Islet precursor cell (in vitro differentiated cells): ENCODE measurements around the gene CTNNBL1.
A peak's percentile ranks its signal among the peaks of the same experiment; 100 is the strongest.

Experiments
- DNase-seq: peaks from one replicate; pipeline ENCODE4 v3.0.0-alpha.2; 2018

CTNNBL1 gene

GRCh38 chr20:37882961-37883712, 189.3 kb downstream of the CTNNBL1 start:
- DNase-seq, result no peak

- no peak for DNase-seq
Observed at GRCh38 chr20:37885042-37885441, 191.2 kb downstream of the CTNNBL1 start.

- DNase-seq, result no peak
Observed at GRCh38 chr20:37885593-37886503, 192.0 kb downstream of the CTNNBL1 start.

- DNase-seq, result no peak
Observed at GRCh38 chr20:37886851-37887297, 193.0 kb downstream of the CTNNBL1 start.

- no peak for DNase-seq
Observed at GRCh38 chr20:37888641-37889040, 194.8 kb downstream of the CTNNBL1 start.

- DNase-seq, result no peak
Observed at GRCh38 chr20:37890108-37890507, 196.3 kb downstream of the CTNNBL1 start.

GRCh38 chr20:37890643-37891042, 196.8 kb downstream of the CTNNBL1 start:
- DNase-seq, result no peak

GRCh38 chr20:37892001-37892400, 198.2 kb downstream of the CTNNBL1 start:
- no peak for DNase-seq

GRCh38 chr20:37893566-37894241, 199.9 kb downstream of the CTNNBL1 start:
- no peak for DNase-seq

GRCh38 chr20:37894454-37894853, 200.6 kb downstream of the CTNNBL1 start:
- DNase-seq, result no peak

- no peak for DNase-seq
Observed at GRCh38 chr20:37895166-37895565, 201.3 kb downstream of the CTNNBL1 start.

- peak; percentile 71 for DNase-seq
Observed at GRCh38 chr20:37896932-37897548, 203.2 kb downstream of the CTNNBL1 start.

GRCh38 chr20:37898233-37899104, 204.6 kb downstream of the CTNNBL1 start:
- DNase-seq, result no peak

GRCh38 chr20:37899105-37900045, 205.5 kb downstream of the CTNNBL1 start:
- DNase-seq, result no peak

GRCh38 chr20:37901240-37901639, 207.4 kb downstream of the CTNNBL1 start:
- DNase-seq, result peak; percentile 73

GRCh38 chr20:37901654-37902503, 208.0 kb downstream of the CTNNBL1 start:
- peak; percentile 86 for DNase-seq

- DNase-seq, result no peak
Observed at GRCh38 chr20:37902504-37903313, 208.9 kb downstream of the CTNNBL1 start, which contains the start of gene VSTM2L. TSS of gene VSTM2L (plus strand) at chr20:37903127. CDS start at chr20:37903351, 224 bp downstream.

GRCh38 chr20:37903317-37904007, 209.6 kb downstream of the CTNNBL1 start:
- no peak for DNase-seq
